ENCODE results near the gene NARS2.
"Not testable (repeated sequence)": the region's sequence is repeated elsewhere in the genome, so short reads cannot be mapped to it uniquely, and the experiment has no call there.

Gene NARS2

GRCh38 chr11:78472382-78472781, 102.3 kb downstream of the NARS2 start:
- no peak for DNase-seq

DNA sequence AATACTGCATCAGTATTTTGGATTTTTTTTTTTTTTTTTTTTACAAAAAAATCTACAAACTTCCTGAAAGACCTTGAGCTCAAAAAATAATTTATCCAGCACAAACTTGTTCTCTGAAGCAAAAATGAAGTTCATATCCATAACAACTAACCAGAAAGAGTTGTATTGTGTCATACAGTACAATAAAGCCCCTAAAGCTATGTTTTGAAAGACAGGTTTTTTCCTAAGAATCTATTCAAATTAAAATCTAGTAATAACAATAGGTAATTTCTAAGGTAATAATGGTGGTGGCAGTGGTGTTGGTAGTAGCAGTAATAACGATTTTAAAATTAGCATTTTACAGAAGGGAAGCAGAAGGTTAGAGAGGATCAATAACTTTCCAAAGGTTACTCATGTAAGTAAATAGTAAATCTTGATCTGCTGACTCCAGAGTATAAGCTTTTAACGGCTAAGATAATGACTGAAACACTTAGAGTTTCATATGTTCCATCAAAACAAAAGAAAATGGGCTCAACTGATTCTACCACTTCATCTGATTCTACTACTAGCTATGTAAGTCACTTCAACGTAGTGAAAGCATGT, 103.7 kb downstream of the NARS2 start:
- no peak for DNase-seq

- no peak for DNase-seq
Measured at GRCh38 chr11:78469896-78470295, 104.8 kb downstream of the NARS2 start.

- DNase-seq, result no peak
Measured at GRCh38 chr11:78467931-78468330, 106.7 kb downstream of the NARS2 start.

DNA sequence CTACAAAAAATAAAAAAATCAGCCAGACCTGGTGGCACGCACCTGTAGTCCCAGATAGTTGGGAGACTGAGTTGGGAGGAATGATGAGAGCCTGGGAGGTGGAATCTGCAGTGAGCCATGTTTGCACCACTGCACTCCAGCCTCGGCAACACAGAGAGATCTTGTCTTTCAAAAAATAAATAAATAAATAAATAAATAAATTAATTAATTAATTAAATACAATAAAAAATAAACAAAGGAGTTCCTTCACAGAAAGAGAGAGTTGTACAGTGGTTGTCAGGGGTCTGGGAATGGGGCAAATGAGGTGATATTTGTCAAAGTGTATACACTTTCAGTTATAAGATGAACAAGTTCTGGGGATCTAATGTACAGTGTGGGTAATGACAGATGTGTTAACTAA, 107.3 kb downstream of the NARS2 start:
- DNase-seq, result no peak

- no peak for DNase-seq
Measured at GRCh38 chr11:78465169-78465942, 109.3 kb downstream of the NARS2 start.

DNA sequence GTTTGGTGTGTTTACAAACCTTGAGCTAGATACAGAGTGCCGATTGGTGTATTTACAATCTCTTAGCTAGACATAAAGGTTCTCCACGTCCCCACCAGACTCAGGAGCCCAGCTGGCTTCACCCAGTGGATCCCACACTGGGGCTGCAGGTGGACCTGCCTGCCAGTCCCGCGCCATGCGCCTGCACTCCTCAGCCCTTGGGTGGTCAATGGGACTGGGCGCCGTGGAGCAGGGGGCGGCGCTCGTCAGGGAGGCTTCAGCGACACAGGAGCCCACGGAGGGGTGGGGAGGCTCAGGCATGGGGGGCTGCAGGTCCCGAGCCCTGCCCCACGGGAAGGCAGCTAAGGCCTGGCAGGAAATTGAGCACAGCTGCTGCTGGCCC, 109.9 kb downstream of the NARS2 start:
- DNase-seq, result not testable (repeated sequence)

DNA sequence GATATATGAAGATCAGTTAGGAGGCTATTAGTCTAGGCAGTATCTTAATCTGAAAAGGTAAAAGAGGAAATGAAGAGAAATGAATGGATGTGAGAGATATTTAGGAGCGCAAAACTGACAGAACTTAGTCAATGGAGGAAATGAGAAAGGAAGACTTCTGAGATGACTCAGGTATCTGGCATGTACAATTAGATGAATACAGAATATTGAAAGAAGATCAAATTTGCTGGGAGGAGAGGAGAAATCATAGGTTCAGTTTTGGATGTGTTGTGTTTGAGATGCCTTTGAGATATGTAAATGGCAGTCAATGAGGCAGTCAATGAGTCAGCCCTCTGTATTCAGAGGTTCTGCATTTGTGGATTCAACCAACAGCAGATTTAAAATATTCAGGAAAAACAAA, 114.2 kb downstream of the NARS2 start:
- no peak for DNase-seq

GRCh38 chr11:78459738-78460137, 114.9 kb downstream of the NARS2 start:
- DNase-seq, result no peak

- DNase-seq, result no peak
Measured at GRCh38 chr11:78457448-78457847, 117.2 kb downstream of the NARS2 start.

DNA sequence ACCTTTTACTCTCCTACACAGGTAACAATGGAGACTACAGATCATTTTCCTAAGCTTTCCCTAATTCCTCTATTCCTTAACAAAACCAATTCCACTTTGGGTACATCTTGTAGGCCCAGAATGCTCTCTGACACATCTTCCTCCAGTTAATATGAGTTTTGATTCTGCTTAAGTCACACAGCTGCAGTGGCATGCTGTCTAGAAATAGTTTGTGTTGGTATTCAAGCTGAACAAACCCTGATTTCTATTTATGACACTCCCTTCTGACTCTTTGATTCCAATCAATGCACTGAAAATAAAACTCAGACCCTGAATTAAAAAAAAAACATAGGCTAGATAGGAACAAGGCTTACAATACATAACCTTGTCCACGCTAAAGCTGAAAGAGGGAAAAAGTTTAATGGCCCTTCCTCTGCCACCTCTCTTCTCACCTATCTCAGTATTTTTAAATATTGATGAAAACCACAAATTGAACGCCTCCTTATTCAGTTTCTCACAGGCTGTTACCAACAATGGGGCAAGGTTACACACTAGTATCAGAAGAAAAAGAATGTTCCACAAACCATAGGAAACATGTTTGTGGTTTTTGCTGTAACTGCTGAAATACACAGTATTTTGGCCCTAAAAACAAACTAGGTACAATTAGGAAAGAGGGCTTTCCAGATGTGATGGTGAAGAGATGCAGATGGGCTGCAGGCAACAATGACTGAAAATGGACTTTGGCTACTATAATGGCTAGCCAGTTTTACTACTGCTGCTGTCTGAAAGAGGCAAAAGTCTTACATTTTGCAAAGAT, 121.3 kb downstream of the NARS2 start:
- DNase-seq, result no peak

GRCh38 chr11:78451371-78452150, 123.1 kb downstream of the NARS2 start:
- no peak for DNase-seq

GRCh38 chr11:78450866-78451265, 123.8 kb downstream of the NARS2 start:
- no peak for DNase-seq

GRCh38 chr11:78449866-78450265, 124.8 kb downstream of the NARS2 start:
- no peak for DNase-seq

DNA sequence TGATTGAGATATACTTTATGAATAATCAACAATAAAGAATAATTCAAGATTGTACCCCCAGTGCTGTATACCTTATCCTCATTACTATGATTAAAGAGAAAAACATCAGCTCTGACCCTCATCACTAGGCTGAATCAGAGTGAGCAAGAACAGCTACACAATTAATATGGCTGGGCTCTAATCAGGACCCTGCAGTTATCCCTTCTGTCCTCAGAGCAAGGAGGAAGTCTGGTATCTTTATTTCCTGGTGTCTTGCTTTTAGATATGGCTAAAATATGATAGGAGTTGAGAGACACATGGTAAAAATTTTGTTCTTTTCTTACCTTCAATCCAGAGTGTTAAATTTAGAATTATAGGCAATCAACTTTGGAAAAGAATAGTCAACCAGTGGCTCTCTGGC, 128.5 kb downstream of the NARS2 start:
- DNase-seq, result no peak

DNA sequence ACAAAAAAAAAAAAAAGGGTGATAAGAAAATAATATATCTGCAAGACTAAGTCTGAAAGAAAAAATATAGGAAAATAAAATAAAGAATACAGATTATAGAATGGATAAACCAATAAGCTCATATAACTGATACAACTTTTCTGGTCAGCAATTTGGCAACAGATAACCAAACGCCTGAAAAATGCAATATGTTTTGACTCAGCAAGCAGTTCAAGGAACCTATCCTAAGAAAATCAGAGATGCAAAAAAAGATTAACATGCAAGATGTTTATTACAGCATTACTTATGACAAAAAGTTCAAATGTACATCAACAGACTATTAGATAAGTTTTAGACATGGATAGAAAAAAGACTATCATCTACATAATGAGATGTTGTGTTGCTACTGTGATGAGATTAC, 129.9 kb downstream of the NARS2 start:
- no peak for DNase-seq

- DNase-seq, result no peak
Measured at GRCh38 chr11:78441956-78442355, 132.7 kb downstream of the NARS2 start.

DNA sequence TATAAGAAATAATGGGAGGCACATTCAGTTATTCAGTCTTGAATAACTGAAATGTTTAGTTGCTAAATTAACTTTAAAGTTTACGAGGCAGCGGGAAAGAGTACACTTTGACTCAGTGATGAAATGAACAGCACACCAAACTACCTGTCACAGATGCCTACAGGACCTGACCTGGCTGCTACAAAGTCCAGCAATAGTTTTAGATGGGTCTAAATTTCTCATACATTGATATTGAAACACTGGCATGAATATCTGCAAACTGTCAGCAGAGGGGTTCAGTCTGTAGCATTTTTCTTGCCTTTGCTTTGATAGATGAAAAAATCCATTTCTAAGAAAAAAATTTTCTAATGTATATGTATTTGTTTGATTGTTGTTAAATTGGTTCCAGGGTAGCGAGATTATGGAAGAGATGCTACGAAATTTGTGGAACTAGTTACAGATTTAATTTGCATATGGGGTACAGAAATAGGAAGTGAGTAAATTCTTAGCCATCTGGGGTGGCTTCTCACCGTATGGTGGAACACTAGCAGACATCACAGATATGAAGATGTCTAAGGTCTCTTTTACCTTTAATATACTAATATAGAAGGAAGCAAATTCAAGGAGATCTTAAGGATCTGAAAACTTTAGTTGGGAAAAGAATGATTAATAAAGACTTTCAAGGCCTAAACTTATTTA, 136.2 kb downstream of the NARS2 start:
- DNase-seq, result no peak

DNA sequence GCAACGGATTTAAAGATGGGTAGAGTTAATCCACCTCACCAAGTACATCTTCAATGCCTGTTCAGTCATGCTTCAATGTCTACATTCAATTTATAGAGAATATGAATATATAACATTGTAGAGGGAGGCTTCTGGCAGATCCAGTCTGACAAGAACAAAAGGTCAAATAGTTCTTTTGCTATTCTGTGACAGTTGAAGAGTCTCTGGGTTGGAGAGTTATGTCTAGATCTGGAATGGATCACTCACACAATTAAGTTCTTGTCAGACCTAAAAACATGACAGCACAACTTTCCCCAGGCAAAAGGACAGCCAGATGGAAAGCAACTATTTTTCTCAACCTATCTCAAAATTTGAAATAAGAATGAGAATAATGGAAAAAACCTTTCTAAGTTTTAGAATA, 141.7 kb downstream of the NARS2 start:
- DNase-seq, result no peak

GRCh38 chr11:78432058-78432515, 142.6 kb downstream of the NARS2 start:
- no peak for DNase-seq

GRCh38 chr11:78429660-78430059, 145.0 kb downstream of the NARS2 start:
- DNase-seq, result no peak

DNA sequence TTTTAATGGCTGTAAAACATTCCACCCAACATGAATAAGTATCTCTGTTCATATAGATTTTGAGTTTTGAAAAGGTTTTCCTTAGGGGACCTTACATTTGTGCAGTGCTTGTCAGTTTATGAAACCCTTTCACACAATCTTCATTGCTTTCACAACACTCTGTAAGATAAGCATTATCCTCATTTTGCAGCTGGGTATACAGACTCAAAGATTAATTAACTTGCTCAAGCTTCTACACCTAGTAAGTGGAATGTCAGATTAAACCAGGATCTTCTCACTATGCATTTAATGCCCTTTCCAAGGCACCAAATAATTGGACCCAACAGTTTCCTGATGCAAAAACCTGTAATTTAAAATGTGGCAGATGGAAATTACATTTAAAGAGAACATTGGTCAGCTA, 145.5 kb downstream of the NARS2 start:
- no peak for DNase-seq

- no peak for DNase-seq
Measured at GRCh38 chr11:78428773-78429172, 145.9 kb downstream of the NARS2 start.
